HepG2 (cell line): Measurements from ENCODE around the gene WTAP. TPM values are rescaled to one million over a fixed set of nuclear protein-coding genes. Genes with fewer than 3 reads are reported as not detected.

Experiments
- ATAC-seq: fragments of 200-7000 bp; cut with Tn5 transposase; 3 replicates; pipeline ENCODE4 v1.9.1; 2020; ENCODE audit warnings: mild to moderate bottlenecking, moderate library complexity
- BruUV-seq: library from RNA; stranded (reverse); fragments of 400-500 nt; replicated peaks from 2 replicates; lab custom pipeline; 2021; lab: Mats Ljungman, UMichigan
- CTCF ChIA-PET: fragments of 300-600 bp; formaldehyde crosslinking; extraction: SDS; loops from one replicate; lab custom pipeline; 2021; ENCODE audit warnings: low total read pairs, inconsistent platforms, low intra/inter-chr PET ratio; lab: Yijun Ruan, JAX
- POLR2A ChIA-PET: fragments of 350-600 bp; sonication (Branson Sonifier 250); formaldehyde crosslinking; loops from one replicate; lab custom pipeline; 2020; ENCODE audit warnings: antibody characterized with exemption, inconsistent platforms; lab: Yijun Ruan, JAX
- DNase-seq: peaks from one replicate; pipeline ENCODE4 v3.0.0-alpha.2; 2015; ENCODE audit warnings: low spot score
- FAIRE-seq: peaks from 3 replicates; lab custom pipeline; 2011; peaks lifted over from hg19 to GRCh38; lab: Jason Lieb, UNC
- H2AFZ ChIP-seq: one replicate; pipeline ENCODE4 v1.6.1; 2011; ENCODE audit warnings: low read length, inconsistent platforms
- H3K27ac ChIP-seq: fragments of 300-600 bp; 3 replicates; pipeline ENCODE4 v1.8.0; 2011; ENCODE audit warnings: mixed run types, mild to moderate bottlenecking, mixed read lengths, low read length, inconsistent platforms; ENCODE audit not compliant: insufficient read depth; ENCODE audit errors: extremely low read length
- H3K27me3 ChIP-seq, 2 experiments: fragments of 200-600 bp in 1 of 2; 2 replicates in 1 of 2; 3 replicates in 1 of 2; pipeline versions ENCODE4 v1.6.0 to v1.8.0; 2011; ENCODE audit warnings: low read length in 2 of 2, mild to moderate bottlenecking in 2 of 2, moderate library complexity in 2 of 2, inconsistent platforms in 1 of 2; ENCODE audit not compliant: insufficient read depth in 2 of 2, control insufficient read depth in 1 of 2
- H3K36me3 ChIP-seq, 2 experiments: fragments of 200-600 bp in 1 of 2; replicated peaks in 1 of 2; 2 replicates in 1 of 2; 3 replicates in 1 of 2; pipeline versions ENCODE4 v1.5.1 to v1.8.0; 2011; ENCODE audit warnings: low read length in 2 of 2, inconsistent platforms in 1 of 2; ENCODE audit not compliant: insufficient read depth in 2 of 2, control insufficient read depth in 1 of 2
- H3K4me1 ChIP-seq: 2 replicates; pipeline ENCODE4 v1.5.1; 2012; ENCODE audit warnings: low read length, inconsistent platforms; ENCODE audit not compliant: insufficient read depth
- H3K4me2 ChIP-seq: 2 replicates; pipeline ENCODE4 v1.6.0; 2011; ENCODE audit warnings: low read depth, low read length, inconsistent platforms
- H3K4me3 ChIP-seq, 3 experiments: fragments of 200-600 bp in 1 of 3; sonication (generic), shearing (Covaris generic) in 1 of 3; replicated peaks in 1 of 3; 2 replicates each; pipeline ENCODE4 v1.5.1; 2011 to 2016; ENCODE audit warnings: low read length in 3 of 3, inconsistent platforms in 2 of 3, low read depth in 2 of 3, mild to moderate bottlenecking in 2 of 3, control low read depth in 1 of 3, mixed read lengths in 1 of 3; ENCODE audit not compliant: insufficient read depth in 1 of 3
- H3K79me2 ChIP-seq: one replicate; pipeline ENCODE4 v1.6.1; 2011; ENCODE audit warnings: low read length, inconsistent platforms; ENCODE audit not compliant: insufficient read depth
- H3K9ac ChIP-seq: 2 replicates; pipeline ENCODE4 v1.6.0; 2011; ENCODE audit warnings: mild to moderate bottlenecking, low read depth, low read length, inconsistent platforms; ENCODE audit not compliant: insufficient read depth
- H3K9me3 ChIP-seq: 2 replicates; pipeline ENCODE4 v1.5.1; 2012; ENCODE audit warnings: mild to moderate bottlenecking, low read length
- H4K20me1 ChIP-seq: 2 replicates; pipeline ENCODE4 v1.6.0; 2011; ENCODE audit warnings: inconsistent platforms, mild to moderate bottlenecking, low read length, moderate library complexity; ENCODE audit not compliant: insufficient read depth
- CBFB ChIP-seq: sonication (generic); formaldehyde crosslinking; IDR thresholded peaks from 2 replicates; pipeline ENCODE4 v1.4.0; 2020; ENCODE audit warnings: missing genetic modification reagents
- DNMT1 ChIP-seq: sonication (generic); formaldehyde crosslinking; IDR thresholded peaks from 2 replicates; pipeline ENCODE4 v1.5.1; 2020; ENCODE audit warnings: mild to moderate bottlenecking, missing genetic modification reagents
- NPAS2 ChIP-seq: sonication (generic); formaldehyde crosslinking; IDR thresholded peaks from 2 replicates; pipeline ENCODE4 v1.8.0; 2022; ENCODE audit warnings: mild to moderate bottlenecking, missing genetic modification reagents, borderline replicate concordance
- REXO4 ChIP-seq: sonication (generic); formaldehyde crosslinking; IDR thresholded peaks from 2 replicates; pipeline ENCODE4 v1.8.0; 2022; ENCODE audit warnings: missing genetic modification reagents, mild to moderate bottlenecking, borderline replicate concordance
- SRY ChIP-seq: sonication (generic); formaldehyde crosslinking; IDR thresholded peaks from 2 replicates; pipeline ENCODE4 v1.8.0; 2022; ENCODE audit warnings: mild to moderate bottlenecking, missing genetic modification reagents
- STAT6 ChIP-seq: sonication (generic); formaldehyde crosslinking; IDR thresholded peaks from 2 replicates; pipeline ENCODE4 v1.4.0; 2020; ENCODE audit warnings: missing genetic modification reagents, mild to moderate bottlenecking, borderline replicate concordance
- ZNF264 ChIP-seq: sonication (generic); formaldehyde crosslinking; IDR thresholded peaks from 2 replicates; pipeline ENCODE4 v1.4.0; 2020; ENCODE audit warnings: missing genetic modification reagents
- ZNF629 ChIP-seq: sonication (generic); formaldehyde crosslinking; conservative IDR thresholded peaks from 2 replicates; pipeline ENCODE4 v1.5.0; 2020; ENCODE audit warnings: missing genetic modification reagents
- ZNF639 ChIP-seq: conservative IDR thresholded peaks from 2 replicates; pipeline ENCODE4 v1.6.1; 2018; ENCODE audit warnings: missing genetic modification reagents
- ZNF782 ChIP-seq: sonication (generic); formaldehyde crosslinking; IDR thresholded peaks from 2 replicates; pipeline ENCODE4 v1.4.0; 2020; ENCODE audit warnings: missing genetic modification reagents, mild to moderate bottlenecking, borderline replicate concordance
- WGBS: methylation state at CpG from one replicate; pipeline ENCODE4 v1.1.6; 2017; ENCODE audit warnings: low lambda C conversion rate; 5-methylcytosine and 5-hydroxymethylcytosine counted together
- in situ Hi-C: cut with HindIII; loops from 2 replicates; pipeline ENCODE4 v1.10.0; 2017; ENCODE audit warnings: low pct_unique_long_range_greater_than_20kb; ENCODE audit not compliant: extremely low pct_ligation_motif_present
- intact Hi-C: fragments of 100-400 bp; cut with micrococcal nuclease; formaldehyde crosslinking; loops from one replicate; pipeline ENCODE4 v1.10.0; 2022; ENCODE audit not compliant: unreplicated experiment
- polyA plus RNA-seq, 8 experiments: library from polyadenylated mRNA; depleted of rRNA in 3 of 8; stranded (reverse) in 7 of 8; unstranded in 1 of 8; fragments of >200 nt; fragmentation: Illumina TruSeq in 4 of 8; extraction: Trizol in 4 of 8; gene quantifications; 2 replicates each; pipeline versions ENCODE4 v1.2.1 to v1.2.3, GENCODE V29; 2011 to 2016; ENCODE audit warnings: low read depth in 4 of 8, missing spikeins in 1 of 8, mixed read lengths in 1 of 8; ENCODE audit not compliant: insufficient read depth in 1 of 8
- total RNA-seq, 5 experiments: library from RNA; depleted of rRNA; stranded (reverse); fragments of >200 nt; fragmentation: Illumina TruSeq; extraction: Trizol; gene quantifications; 2 replicates each; pipeline ENCODE4 v1.2.3, GENCODE V29; 2016; ENCODE audit warnings: low read depth in 1 of 5
- TF ChIP-seq, protein P1 (sequence below): sonication (generic); formaldehyde crosslinking; IDR thresholded peaks from 2 replicates; pipeline ENCODE4 v1.4.0; 2020; ENCODE audit warnings: low read depth, mild to moderate bottlenecking, missing genetic modification reagents
- TF ChIP-seq, protein P2 (sequence below): sonication (generic); formaldehyde crosslinking; IDR thresholded peaks from 2 replicates; pipeline ENCODE4 v1.4.0; 2020; ENCODE audit warnings: mild to moderate bottlenecking, low read depth, missing genetic modification reagents
- TF ChIP-seq, protein P3 (sequence below): sonication (generic); formaldehyde crosslinking; IDR thresholded peaks from 2 replicates; pipeline ENCODE4 v1.4.0; 2020; ENCODE audit warnings: missing genetic modification reagents

The WTAP gene
- total and polyA plus RNA-seq, 2 of the 13 experiments (the other 11 are each of a cell fraction or from before 2014, with no cell fraction given) = 31.6 to 167 TPM

DNA sequence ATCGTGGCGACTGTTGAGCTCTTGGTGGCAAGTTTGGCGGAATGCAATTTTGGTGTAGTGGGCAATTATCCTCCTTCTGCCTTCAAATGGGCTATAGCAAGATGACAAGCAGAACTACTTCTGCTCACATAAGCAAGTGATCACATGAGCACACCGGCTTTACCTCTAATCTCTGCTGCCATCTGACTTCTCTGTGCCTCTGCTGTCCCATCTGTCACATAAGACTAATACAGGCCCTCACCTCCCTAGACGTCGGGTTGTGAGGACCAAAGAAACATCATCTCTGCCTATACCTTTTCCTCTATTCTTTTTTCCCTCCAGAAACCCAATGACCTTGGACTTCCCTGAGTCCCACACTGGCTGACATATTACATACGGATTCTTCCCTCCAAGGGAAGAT is 13.3 kb upstream of the WTAP start (continued):
- TF ChIP-seq STAT6 (CRISPR knock-in tag) = no peak
- TF ChIP-seq SRY (CRISPR knock-in tag) = no peak
- no peak for TF ChIP-seq ZNF629 (CRISPR knock-in tag)
- TF ChIP-seq REXO4 = no peak
- TF ChIP-seq, protein P1, sequence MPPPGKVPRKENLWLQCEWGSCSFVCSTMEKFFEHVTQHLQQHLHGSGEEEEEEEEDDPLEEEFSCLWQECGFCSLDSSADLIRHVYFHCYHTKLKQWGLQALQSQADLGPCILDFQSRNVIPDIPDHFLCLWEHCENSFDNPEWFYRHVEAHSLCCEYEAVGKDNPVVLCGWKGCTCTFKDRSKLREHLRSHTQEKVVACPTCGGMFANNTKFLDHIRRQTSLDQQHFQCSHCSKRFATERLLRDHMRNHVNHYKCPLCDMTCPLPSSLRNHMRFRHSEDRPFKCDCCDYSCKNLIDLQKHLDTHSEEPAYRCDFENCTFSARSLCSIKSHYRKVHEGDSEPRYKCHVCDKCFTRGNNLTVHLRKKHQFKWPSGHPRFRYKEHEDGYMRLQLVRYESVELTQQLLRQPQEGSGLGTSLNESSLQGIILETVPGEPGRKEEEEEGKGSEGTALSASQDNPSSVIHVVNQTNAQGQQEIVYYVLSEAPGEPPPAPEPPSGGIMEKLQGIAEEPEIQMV = no peak

DNA sequence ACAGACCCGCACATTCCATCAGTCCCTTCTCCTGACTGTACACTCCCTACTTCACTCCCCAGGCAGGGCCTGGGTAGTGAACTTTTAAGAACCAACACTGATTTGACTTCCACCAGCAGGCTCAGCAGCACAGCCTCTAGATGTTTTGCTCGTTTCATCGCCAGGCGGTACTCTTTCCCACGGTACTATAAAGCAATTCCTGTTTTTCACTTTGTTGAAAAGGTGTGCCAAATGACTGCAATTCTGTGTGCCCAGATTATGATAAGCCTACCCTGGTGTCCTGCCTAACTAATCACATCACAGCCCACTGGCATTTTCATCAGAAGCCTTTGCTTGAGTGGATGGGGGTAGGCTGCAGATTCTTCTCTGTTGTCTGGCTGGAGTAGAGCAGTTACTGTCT is 12.9 kb upstream of the WTAP start:
- BruUV-seq = no TSS peak
- WGBS = 99% methylated on average over 5 of the region's 5 CpGs
- TF ChIP-seq DNMT1 (CRISPR knock-in tag) (no peak), NPAS2 (CRISPR knock-in tag) (no peak), ZNF264 (CRISPR knock-in tag) (no peak), SRY (CRISPR knock-in tag) (no peak), CBFB (CRISPR knock-in tag) (no peak), ZNF639 (no peak), ZNF782 (no peak)
- TF ChIP-seq, protein P2, sequence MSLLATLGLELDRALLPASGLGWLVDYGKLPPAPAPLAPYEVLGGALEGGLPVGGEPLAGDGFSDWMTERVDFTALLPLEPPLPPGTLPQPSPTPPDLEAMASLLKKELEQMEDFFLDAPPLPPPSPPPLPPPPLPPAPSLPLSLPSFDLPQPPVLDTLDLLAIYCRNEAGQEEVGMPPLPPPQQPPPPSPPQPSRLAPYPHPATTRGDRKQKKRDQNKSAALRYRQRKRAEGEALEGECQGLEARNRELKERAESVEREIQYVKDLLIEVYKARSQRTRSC (CRISPR knock-in tag) = no peak
- TF ChIP-seq, protein P3, sequence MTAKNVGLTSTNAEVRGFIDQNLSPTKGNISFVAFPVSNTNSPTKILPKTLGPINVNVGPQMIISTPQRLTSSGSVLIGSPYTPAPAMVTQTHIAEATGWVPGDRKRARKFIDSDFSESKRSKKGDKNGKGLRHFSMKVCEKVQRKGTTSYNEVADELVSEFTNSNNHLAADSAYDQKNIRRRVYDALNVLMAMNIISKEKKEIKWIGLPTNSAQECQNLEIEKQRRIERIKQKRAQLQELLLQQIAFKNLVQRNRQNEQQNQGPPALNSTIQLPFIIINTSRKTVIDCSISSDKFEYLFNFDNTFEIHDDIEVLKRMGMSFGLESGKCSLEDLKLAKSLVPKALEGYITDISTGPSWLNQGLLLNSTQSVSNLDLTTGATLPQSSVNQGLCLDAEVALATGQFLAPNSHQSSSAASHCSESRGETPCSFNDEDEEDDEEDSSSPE (CRISPR knock-in tag) = no peak

More for the DNA sequence above, 12.9 kb upstream of the WTAP start:
- DNase-seq (no peak), ATAC-seq (peak; percentile 21; the same call in 2 of the 3 replicates), FAIRE-seq (no peak)
- ChIA-PET CTCF (no interaction called here), POLR2A (interaction anchor here (1.1 kb wide), 1 partner anchor 12 kb away, joined by 3 read pairs; no protein-coding TSS in a partner anchor)
- Histone ChIP-seq H3K9me3 (no peaks in the 10 kb centered on the region), H2AFZ (no peak overlapping the region), H3K4me1 (no peaks in the 10 kb centered on the region), H3K36me3 (no peaks in the 10 kb centered on the region), H3K27ac (no peak overlapping the region), H3K9ac (no peak overlapping the region), H4K20me1 (no peaks in the 10 kb centered on the region; the same call in 1 of the 2 replicates), H3K79me2 (no peaks in the 10 kb centered on the region), H3K4me2 (no peak overlapping the region), H3K27me3 (no peaks in the 10 kb centered on the region), H3K4me3 (no peak overlapping the region)
- in situ Hi-C loops = no loop called here
- intact Hi-C loops = no loop called here
